NCI-H460 (cell line): ENCODE measurements around the gene FAM174C. TPM values are rescaled to one million over a fixed set of nuclear protein-coding genes. Genes with fewer than 3 reads are reported as not detected.
"Not testable (repeated sequence)": the region's sequence is repeated elsewhere in the genome, so short reads cannot be mapped to it uniquely, and the experiment has no call there.

Experiments
- DNase-seq: peaks from one replicate; pipeline ENCODE4 v3.0.0-alpha.2; 2016; ENCODE audit warnings: low read depth; ENCODE audit errors: extremely low read depth
- total RNA-seq: library from RNA; depleted of rRNA; stranded (reverse); fragments of >200 nt; shearing (Covaris generic); gene quantifications from 2 replicates; pipeline ENCODE4 v1.2.3, GENCODE V29; 2014

FAM174C gene
- total RNA-seq, 1 experiment from 2014 or later: 42.7 TPM

GRCh38 chr19:1294688-1295087 is 19.4 kb downstream of the FAM174C start:
- no peak for DNase-seq

GRCh38 chr19:1295169-1296012 is 20.1 kb downstream of the FAM174C start:
- DNase-seq: no peak

GRCh38 chr19:1296078-1296477 is 20.7 kb downstream of the FAM174C start:
- DNase-seq: no peak

GRCh38 chr19:1296575-1297271 is 21.4 kb downstream of the FAM174C start:
- DNase-seq: no peak

- DNase-seq: no peak
Measured at GRCh38 chr19:1298235-1298634, 22.9 kb downstream of the FAM174C start.

- DNase-seq: no peak
Measured at GRCh38 chr19:1299801-1300200, 24.5 kb downstream of the FAM174C start.

- DNase-seq: no peak
Measured at GRCh38 chr19:1300744-1301490, 25.6 kb downstream of the FAM174C start.

- no peak for DNase-seq
Measured at GRCh38 chr19:1302533-1303239, 27.4 kb downstream of the FAM174C start.

- no peak for DNase-seq
Measured at GRCh38 chr19:1304197-1304924, 29.0 kb downstream of the FAM174C start.

GRCh38 chr19:1305354-1305753 is 30.0 kb downstream of the FAM174C start:
- not testable (repeated sequence) for DNase-seq

GRCh38 chr19:1307320-1307719 is 32.0 kb downstream of the FAM174C start:
- DNase-seq: no peak

- no peak for DNase-seq
Measured at GRCh38 chr19:1307755-1308303, 32.5 kb downstream of the FAM174C start.

GRCh38 chr19:1308718-1309117 is 33.4 kb downstream of the FAM174C start:
- no peak for DNase-seq

- DNase-seq: no peak
Measured at GRCh38 chr19:1309977-1310852, 34.9 kb downstream of the FAM174C start.

- DNase-seq: no peak
Measured at GRCh38 chr19:1310853-1311180, 35.5 kb downstream of the FAM174C start.

GRCh38 chr19:1311543-1312091 is 36.3 kb downstream of the FAM174C start:
- no peak for DNase-seq

GRCh38 chr19:1312767-1313694 is 37.7 kb downstream of the FAM174C start:
- no peak for DNase-seq
